ENCODE results near the gene GUCY1A2. TPM values are rescaled to one million over a fixed set of nuclear protein-coding genes. Genes with fewer than 3 reads are reported as not detected.

The GUCY1A2 gene
- total RNA-seq, 5 donors from 2014 or later (not counting 1 experiment from before 2014, with no cell fraction given) = 0.03 to 0.18 (median 0.09) TPM

- ATAC-seq (replicated peaks in 1 of 4) = no peak
- POLR2A ChIA-PET = no interaction called here
These were observed 289.9 kb downstream of the GUCY1A2 start for GRCh38 chr11:106728379-106728778.

GRCh38 chr11:106727256-106727655, 291.0 kb downstream of the GUCY1A2 start:
- WGBS (ENCODE audit: insufficient coverage) = 27% methylated on average over 1 of the region's 1 CpG
- Mint-ChIP-seq H3K36me3 (no peaks in the 10 kb centered on the region), H3K4me1 (no peaks in the 10 kb centered on the region)

More at GRCh38 chr11:106728379-106728778, 289.9 kb downstream of the GUCY1A2 start:
- no CpG with 5 or more reads among the region's 1 CpG for WGBS (ENCODE audit: insufficient coverage)
- Mint-ChIP-seq H3K4me3 (no peak overlapping the region), H3K27me3 (no peaks in the 10 kb centered on the region), H3K27ac (no peak overlapping the region), H3K4me1 (no peaks in the 10 kb centered on the region), H3K36me3 (no peaks in the 10 kb centered on the region), H3K9me3 (peaks cover 3 to 12% (median 7%) of the 10 kb centered on the region in 3 donors)
- Histone ChIP-seq H3K4me3 (ENCODE audit: control insufficient read depth in 1 of 2, extremely low read depth in 1 of 2, low read length in 1 of 2) (no peak overlapping the region), H3K4me1 (ENCODE audit: control insufficient read depth in 1 of 2, extremely low read depth in 1 of 2, insufficient read depth in 2 of 2, low read length in 2 of 2) (no peaks in the 10 kb centered on the region), H3K9me3 (no peaks in the 10 kb centered on the region), H3K27me3 (replicated peaks in 1 of 2; ENCODE audit: control insufficient read depth in 2 of 2, extremely low read depth in 1 of 2, insufficient read depth in 2 of 2, low read length in 1 of 2) (no peaks in the 10 kb centered on the region), H3K27ac (ENCODE audit: low read length) (no peak overlapping the region), H3K36me3 (ENCODE audit: control insufficient read depth in 2 of 2, extremely low read depth in 1 of 2, insufficient read depth in 1 of 2, low read length in 1 of 2) (no peaks in the 10 kb centered on the region)
- CTCF ChIA-PET = no interaction called here
- no peak for DNase-seq

GRCh38 chr11:106724293-106724892, 293.9 kb downstream of the GUCY1A2 start:
- Histone ChIP-seq H3K27me3 (replicated peaks in 1 of 2; ENCODE audit: control insufficient read depth in 2 of 2, extremely low read depth in 1 of 2, insufficient read depth in 2 of 2, low read length in 1 of 2) (no peaks in the 10 kb centered on the region), H3K4me3 (ENCODE audit: control insufficient read depth in 1 of 2, extremely low read depth in 1 of 2, low read length in 1 of 2) (no peak overlapping the region), H3K4me1 (ENCODE audit: control insufficient read depth in 1 of 2, extremely low read depth in 1 of 2, insufficient read depth in 2 of 2, low read length in 2 of 2) (no peaks in the 10 kb centered on the region), H3K27ac (ENCODE audit: low read length) (no peak overlapping the region), H3K9me3 (no peaks in the 10 kb centered on the region), H3K36me3 (ENCODE audit: control insufficient read depth in 2 of 2, extremely low read depth in 1 of 2, insufficient read depth in 1 of 2, low read length in 1 of 2) (no peaks in the 10 kb centered on the region)
- H3K9me3 Mint-ChIP-seq = peaks cover 0 to 6% (median 6%) of the 10 kb centered on the region in 3 donors
- H3K4me3 Mint-ChIP-seq = no peak overlapping the region
- no peaks in the 10 kb centered on the region for H3K36me3 Mint-ChIP-seq
- H3K4me1 Mint-ChIP-seq = no peaks in the 10 kb centered on the region
- H3K27me3 Mint-ChIP-seq = no peaks in the 10 kb centered on the region
- DNase-seq (no peak), ATAC-seq (replicated peaks in 1 of 4) (no peak)
- POLR2A ChIA-PET = no interaction called here
- CTCF ChIA-PET = no interaction called here
- no peak overlapping the region for H3K27ac Mint-ChIP-seq
- 19% methylated on average over 3 of the region's 5 CpGs for WGBS (ENCODE audit: insufficient coverage)

More at GRCh38 chr11:106727256-106727655, 291.0 kb downstream of the GUCY1A2 start:
- POLR2A ChIA-PET = no interaction called here
- Mint-ChIP-seq H3K4me3 (no peak overlapping the region), H3K9me3 (peaks cover 3 to 13% (median 6%) of the 10 kb centered on the region in 3 donors), H3K27ac (no peak overlapping the region), H3K27me3 (no peaks in the 10 kb centered on the region)
- CTCF ChIA-PET = no interaction called here
- H3K36me3 ChIP-seq (ENCODE audit: control insufficient read depth in 2 of 2, extremely low read depth in 1 of 2, insufficient read depth in 1 of 2, low read length in 1 of 2) = no peaks in the 10 kb centered on the region
- H3K27ac ChIP-seq (ENCODE audit: low read length) = no peak overlapping the region
- no peak overlapping the region for H3K4me3 ChIP-seq (ENCODE audit: control insufficient read depth in 1 of 2, extremely low read depth in 1 of 2, low read length in 1 of 2)
- ATAC-seq (replicated peaks in 1 of 4) = no peak
- DNase-seq = no peak
- H3K4me1 ChIP-seq (ENCODE audit: control insufficient read depth in 1 of 2, extremely low read depth in 1 of 2, insufficient read depth in 2 of 2, low read length in 2 of 2) = no peaks in the 10 kb centered on the region
- no peaks in the 10 kb centered on the region for H3K9me3 ChIP-seq
- H3K27me3 ChIP-seq (replicated peaks in 1 of 2; ENCODE audit: control insufficient read depth in 2 of 2, extremely low read depth in 1 of 2, insufficient read depth in 2 of 2, low read length in 1 of 2) = no peaks in the 10 kb centered on the region

- no peaks in the 10 kb centered on the region for H3K36me3 ChIP-seq (ENCODE audit: control insufficient read depth in 2 of 2, extremely low read depth in 1 of 2, insufficient read depth in 1 of 2, low read length in 1 of 2)
- ChIA-PET CTCF (no interaction called here), POLR2A (no interaction called here)
- peaks cover 0 to 6% (median 6%) of the 10 kb centered on the region in 3 donors for H3K9me3 Mint-ChIP-seq
- H3K4me1 ChIP-seq (ENCODE audit: control insufficient read depth in 1 of 2, extremely low read depth in 1 of 2, insufficient read depth in 2 of 2, low read length in 2 of 2) = no peaks in the 10 kb centered on the region
- no peak overlapping the region for H3K4me3 ChIP-seq (ENCODE audit: control insufficient read depth in 1 of 2, extremely low read depth in 1 of 2, low read length in 1 of 2)
- no peaks in the 10 kb centered on the region for H3K36me3 Mint-ChIP-seq
- H3K27ac ChIP-seq (ENCODE audit: low read length) = no peak overlapping the region
- no peaks in the 10 kb centered on the region for H3K27me3 ChIP-seq (replicated peaks in 1 of 2; ENCODE audit: control insufficient read depth in 2 of 2, extremely low read depth in 1 of 2, insufficient read depth in 2 of 2, low read length in 1 of 2)
- H3K4me3 Mint-ChIP-seq = no peak overlapping the region
- DNase-seq (no peak), ATAC-seq (replicated peaks in 1 of 4) (no peak)
- no peaks in the 10 kb centered on the region for H3K27me3 Mint-ChIP-seq
- WGBS (ENCODE audit: insufficient coverage) = 93% methylated on average over 2 of the region's 3 CpGs
- H3K4me1 Mint-ChIP-seq = no peaks in the 10 kb centered on the region
- no peak overlapping the region for H3K27ac Mint-ChIP-seq
- H3K9me3 ChIP-seq = no peaks in the 10 kb centered on the region
These were observed 295.2 kb downstream of the GUCY1A2 start for GRCh38 chr11:106723071-106723470.

- Histone ChIP-seq H3K4me1 (ENCODE audit: control insufficient read depth in 1 of 2, extremely low read depth in 1 of 2, insufficient read depth in 2 of 2, low read length in 2 of 2) (no peaks in the 10 kb centered on the region), H3K9me3 (no peaks in the 10 kb centered on the region), H3K4me3 (ENCODE audit: control insufficient read depth in 1 of 2, extremely low read depth in 1 of 2, low read length in 1 of 2) (no peak overlapping the region), H3K36me3 (ENCODE audit: control insufficient read depth in 2 of 2, extremely low read depth in 1 of 2, insufficient read depth in 1 of 2, low read length in 1 of 2) (no peaks in the 10 kb centered on the region), H3K27me3 (replicated peaks in 1 of 2; ENCODE audit: control insufficient read depth in 2 of 2, extremely low read depth in 1 of 2, insufficient read depth in 2 of 2, low read length in 1 of 2) (no peaks in the 10 kb centered on the region), H3K27ac (ENCODE audit: low read length) (no peak overlapping the region)
- no peak for DNase-seq
- Mint-ChIP-seq H3K4me1 (no peaks in the 10 kb centered on the region), H3K36me3 (no peaks in the 10 kb centered on the region), H3K27ac (no peak overlapping the region), H3K9me3 (peaks cover 0 to 8% (median 3%) of the 10 kb centered on the region in 3 donors), H3K27me3 (no peaks in the 10 kb centered on the region), H3K4me3 (no peak overlapping the region)
- ChIA-PET POLR2A (no interaction called here), CTCF (no interaction called here)
- WGBS (ENCODE audit: insufficient coverage) = no CpG with 5 or more reads among the region's 2 CpGs
- no peak for ATAC-seq (replicated peaks in 1 of 4)
These were observed 301.1 kb downstream of the GUCY1A2 start for GRCh38 chr11:106717222-106717621.

- no peak overlapping the region for H3K27ac ChIP-seq (ENCODE audit: low read length)
- no peaks in the 10 kb centered on the region for H3K36me3 ChIP-seq (ENCODE audit: control insufficient read depth in 2 of 2, extremely low read depth in 1 of 2, insufficient read depth in 1 of 2, low read length in 1 of 2)
- no peak overlapping the region for H3K4me3 ChIP-seq (ENCODE audit: control insufficient read depth in 1 of 2, extremely low read depth in 1 of 2, low read length in 1 of 2)
- no peak overlapping the region for H3K4me3 Mint-ChIP-seq
- WGBS (ENCODE audit: insufficient coverage) = no CpG with 5 or more reads among the region's 1 CpG
- H3K9me3 ChIP-seq = no peaks in the 10 kb centered on the region
- ChIA-PET CTCF (no interaction called here), POLR2A (no interaction called here)
- H3K4me1 ChIP-seq (ENCODE audit: control insufficient read depth in 1 of 2, extremely low read depth in 1 of 2, insufficient read depth in 2 of 2, low read length in 2 of 2) = no peaks in the 10 kb centered on the region
- H3K4me1 Mint-ChIP-seq = no peaks in the 10 kb centered on the region
- no peaks in the 10 kb centered on the region for H3K36me3 Mint-ChIP-seq
- no peaks in the 10 kb centered on the region for H3K27me3 ChIP-seq (replicated peaks in 1 of 2; ENCODE audit: control insufficient read depth in 2 of 2, extremely low read depth in 1 of 2, insufficient read depth in 2 of 2, low read length in 1 of 2)
- no peak overlapping the region for H3K27ac Mint-ChIP-seq
- DNase-seq = no peak
- ATAC-seq (replicated peaks in 1 of 4) = no peak
- H3K27me3 Mint-ChIP-seq = no peaks in the 10 kb centered on the region
- peaks cover 3 to 10% (median 4%) of the 10 kb centered on the region in 3 donors for H3K9me3 Mint-ChIP-seq
These were observed 304.1 kb downstream of the GUCY1A2 start for GRCh38 chr11:106714199-106714598.

- no CpG with 5 or more reads among the region's 7 CpGs for WGBS (ENCODE audit: insufficient coverage)
- POLR2A ChIA-PET = no interaction called here
These were observed 309.9 kb downstream of the GUCY1A2 start for GRCh38 chr11:106708348-106708747.

More at GRCh38 chr11:106708348-106708747, 309.9 kb downstream of the GUCY1A2 start:
- Histone ChIP-seq H3K27ac (ENCODE audit: low read length) (no peak overlapping the region), H3K27me3 (replicated peaks in 1 of 2; ENCODE audit: control insufficient read depth in 2 of 2, extremely low read depth in 1 of 2, insufficient read depth in 2 of 2, low read length in 1 of 2) (no peaks in the 10 kb centered on the region), H3K4me1 (ENCODE audit: control insufficient read depth in 1 of 2, extremely low read depth in 1 of 2, insufficient read depth in 2 of 2, low read length in 2 of 2) (no peaks in the 10 kb centered on the region), H3K36me3 (ENCODE audit: control insufficient read depth in 2 of 2, extremely low read depth in 1 of 2, insufficient read depth in 1 of 2, low read length in 1 of 2) (no peaks in the 10 kb centered on the region), H3K4me3 (ENCODE audit: control insufficient read depth in 1 of 2, extremely low read depth in 1 of 2, low read length in 1 of 2) (no peak overlapping the region), H3K9me3 (no peaks in the 10 kb centered on the region)
- Mint-ChIP-seq H3K27ac (no peak overlapping the region), H3K9me3 (peaks cover 4% of the 10 kb centered on the region in 3 donors), H3K36me3 (no peaks in the 10 kb centered on the region), H3K4me1 (no peaks in the 10 kb centered on the region), H3K27me3 (no peaks in the 10 kb centered on the region), H3K4me3 (no peak overlapping the region)
- ATAC-seq (replicated peaks in 1 of 4) (no peak), DNase-seq (no peak)
- CTCF ChIA-PET = no interaction called here
